Central memory CD4-positive, alpha-beta T cell (primary cell): ENCODE results near the gene ZNF423.

Source experiments
- DNase-seq: peaks from one replicate; pipeline ENCODE4 v3.0.0; 2022

The ZNF423 gene

DNA sequence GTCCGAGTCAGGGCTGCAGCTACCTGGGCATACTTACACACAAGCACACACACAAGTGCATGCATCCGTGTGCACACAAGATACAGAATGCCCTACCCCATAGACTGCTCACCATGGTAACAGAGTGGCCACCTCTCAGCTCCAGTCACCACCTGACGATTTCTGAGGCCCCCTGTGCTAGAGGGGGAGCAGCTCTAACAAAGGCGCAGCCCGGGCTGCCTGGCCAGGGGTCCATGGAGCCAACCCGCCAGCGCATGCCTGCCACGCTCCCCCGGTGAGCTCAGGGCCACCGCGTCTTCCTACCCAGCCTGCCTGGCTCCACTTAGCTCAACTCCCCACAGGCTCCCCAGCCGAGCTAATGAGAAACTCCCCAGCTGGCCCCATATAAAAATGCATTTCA, 75.5 kb downstream of the ZNF423 start:
- no peak for DNase-seq

DNA sequence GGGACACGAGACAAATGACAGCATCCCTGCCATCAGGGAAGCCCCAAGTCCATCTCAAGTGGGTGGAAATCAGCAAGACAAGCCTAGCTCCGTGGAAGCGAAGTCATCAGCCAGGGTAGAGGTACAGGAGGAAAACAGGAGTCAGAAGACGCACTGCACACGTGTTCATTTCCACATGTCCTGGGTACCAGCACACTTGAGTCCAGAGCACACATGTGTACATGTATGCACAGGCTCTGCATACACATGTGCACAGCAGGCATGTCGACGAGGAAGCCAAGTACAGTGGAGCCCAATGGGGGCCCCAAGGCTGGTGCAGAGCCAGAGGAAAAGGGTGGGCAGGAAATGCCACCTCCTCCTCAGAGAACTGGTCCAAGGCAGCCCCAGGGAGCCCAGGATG, 75.9 kb downstream of the ZNF423 start:
- DNase-seq, result no peak

DNA sequence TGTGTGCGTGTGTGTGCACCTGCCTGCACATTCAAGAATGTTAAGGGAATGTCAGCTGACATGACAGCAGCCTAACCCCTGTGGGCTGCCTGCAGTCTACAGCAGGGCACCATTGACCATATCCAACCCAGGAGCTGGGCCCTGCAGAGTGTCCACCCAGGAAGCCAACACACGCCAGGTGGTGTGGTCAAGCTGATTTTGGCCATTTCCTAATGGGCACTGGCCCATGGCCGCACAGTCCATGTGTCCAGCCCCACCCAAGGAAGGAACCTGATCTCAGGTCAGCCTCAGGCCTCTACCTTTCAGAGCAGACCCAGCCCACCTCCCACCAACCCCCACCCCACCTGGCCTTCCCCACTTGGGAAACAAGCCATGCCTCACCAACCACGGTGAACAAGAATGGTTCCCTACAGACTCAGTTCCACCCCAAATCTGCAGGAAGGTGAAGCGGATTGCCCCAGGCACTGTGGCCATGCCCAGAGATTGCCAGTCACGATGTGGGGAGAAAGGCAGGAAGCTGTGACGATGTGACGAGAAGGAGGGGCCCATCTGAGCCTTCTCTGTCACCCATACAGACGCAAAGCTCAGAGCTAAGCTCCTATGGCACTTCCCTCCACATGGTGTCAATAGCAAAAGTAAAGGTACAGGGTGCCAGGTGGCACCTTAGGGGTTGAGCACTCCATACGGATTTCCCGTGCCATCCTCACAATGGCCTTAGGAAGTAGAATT, 77.5 kb downstream of the ZNF423 start:
- no peak for DNase-seq

DNA sequence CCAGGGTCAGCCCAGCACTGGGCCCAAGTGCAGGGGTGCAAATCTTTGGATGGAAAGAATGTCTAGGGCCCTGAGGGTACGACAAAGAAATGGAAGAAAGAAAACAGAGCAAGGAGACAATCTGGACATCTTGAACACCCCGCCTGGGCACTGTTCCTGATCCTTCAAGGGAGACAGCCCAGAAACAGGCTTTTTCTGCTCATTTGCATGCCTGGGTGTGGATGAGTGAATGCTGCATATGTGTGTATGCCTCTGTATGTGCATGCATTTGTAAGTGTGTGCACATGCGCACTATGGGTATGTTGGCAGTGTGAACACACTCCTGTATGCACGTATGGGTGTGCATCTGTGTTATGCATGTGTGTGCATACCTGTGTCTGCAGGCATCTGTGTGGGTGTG, 79.2 kb downstream of the ZNF423 start:
- no peak for DNase-seq

DNA sequence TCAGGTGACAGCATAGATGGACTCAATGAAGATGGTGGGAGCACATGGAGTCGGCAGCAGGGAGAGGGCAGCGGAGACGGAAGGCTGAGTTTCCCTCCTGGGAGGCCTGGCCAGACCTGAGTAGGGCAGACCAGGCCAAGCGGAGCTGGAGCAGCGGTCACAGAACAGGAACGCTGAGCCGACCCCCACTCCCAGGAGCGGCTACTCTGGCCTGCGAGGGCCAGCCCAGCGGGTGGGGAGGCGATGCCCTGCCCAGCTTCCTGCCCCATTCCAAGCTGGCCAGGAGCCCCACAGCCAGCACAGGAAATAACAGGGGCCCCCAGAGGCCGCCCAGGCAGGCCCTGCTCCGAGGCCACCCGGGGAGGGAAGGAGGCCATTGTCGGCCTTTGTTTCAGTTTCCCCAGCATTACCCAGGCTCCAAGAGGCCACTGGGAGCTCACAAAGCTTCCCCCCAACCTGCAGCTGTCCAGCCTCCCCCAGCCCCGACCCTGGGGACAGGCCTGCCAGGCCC, 79.8 kb downstream of the ZNF423 start:
- no peak for DNase-seq

DNA sequence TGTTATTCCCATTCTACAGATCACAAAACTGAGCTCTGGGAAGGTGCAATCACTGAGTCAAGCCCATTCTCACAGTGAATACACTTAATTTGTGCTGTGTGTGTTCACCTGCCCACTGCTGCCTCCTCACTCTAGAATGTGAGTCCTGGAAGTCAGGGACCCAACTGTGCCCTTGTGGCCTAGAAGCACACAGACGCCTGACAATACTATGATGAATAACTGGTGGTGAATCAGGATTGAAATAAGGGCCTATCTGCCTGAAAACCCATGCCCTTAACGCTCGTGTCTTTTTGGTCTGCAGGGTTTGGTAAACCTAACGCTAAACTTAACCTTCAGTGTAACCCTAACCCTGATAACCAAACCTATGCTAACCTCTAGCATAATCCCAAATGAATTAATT, 80.3 kb downstream of the ZNF423 start:
- DNase-seq, result no peak

DNA sequence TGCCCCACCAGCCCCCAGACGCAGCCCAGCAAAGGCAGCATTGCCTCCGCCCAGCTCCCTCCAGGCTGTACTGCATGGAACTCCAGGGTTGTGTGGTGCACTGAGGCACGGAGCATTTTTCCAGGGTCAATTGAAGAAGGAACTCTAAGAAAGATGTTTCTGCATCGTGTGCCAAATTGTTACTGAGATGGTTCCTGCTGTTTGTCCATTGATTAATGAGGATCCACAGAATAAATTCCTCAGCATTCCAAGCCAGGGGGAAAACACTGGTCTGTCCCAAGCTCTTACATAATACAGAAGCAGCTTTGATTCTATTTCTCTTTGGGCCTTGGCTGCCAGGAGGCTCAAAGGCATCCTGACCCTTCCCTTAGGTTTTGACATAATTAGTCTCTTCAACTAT, 80.9 kb downstream of the ZNF423 start:
- DNase-seq, result no peak

DNA sequence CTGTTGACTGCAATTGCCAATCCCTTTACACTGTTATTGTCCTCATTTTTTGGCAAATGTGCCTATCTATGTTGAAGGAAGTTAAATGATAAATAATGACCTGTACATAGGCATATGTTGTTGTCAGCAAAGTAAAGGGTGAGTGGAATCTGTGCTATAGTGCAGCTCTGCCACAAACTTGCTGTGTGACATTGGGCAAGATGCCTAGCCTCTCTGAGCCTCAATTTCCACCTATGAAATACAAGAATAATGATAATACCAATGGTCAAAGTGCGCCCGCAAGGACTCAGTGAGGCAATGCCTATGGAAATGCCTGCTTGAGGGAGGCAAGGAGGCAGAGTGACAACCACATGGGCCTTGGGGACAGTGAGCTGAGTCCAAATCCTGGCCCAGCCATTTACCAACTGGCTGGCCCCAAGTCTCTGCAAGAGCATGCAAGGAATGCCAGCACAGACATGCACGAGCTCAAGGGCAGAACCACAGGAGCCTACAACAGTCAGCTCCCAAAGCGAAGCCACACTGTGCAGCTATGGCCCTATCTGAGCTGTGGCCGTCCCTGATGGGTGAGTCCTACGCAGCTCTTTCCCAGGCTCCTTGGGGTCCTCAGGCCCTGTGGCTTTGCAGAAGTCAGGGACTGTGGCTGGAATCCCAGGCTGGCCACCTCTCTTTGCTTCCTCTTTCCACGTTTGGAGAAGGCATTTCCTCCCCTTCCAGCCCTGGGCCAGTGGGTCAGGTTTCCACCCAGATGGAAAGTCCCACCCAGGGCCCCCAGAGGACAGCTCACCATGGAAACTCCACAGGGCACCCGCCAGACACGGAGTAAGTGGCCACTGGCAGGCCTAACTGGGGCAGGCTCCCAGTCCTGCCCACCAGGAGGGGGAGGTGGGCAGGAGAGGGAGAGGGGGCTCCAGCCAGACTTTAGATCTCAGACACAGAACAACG, 82.1 kb downstream of the ZNF423 start:
- no peak for DNase-seq

DNA sequence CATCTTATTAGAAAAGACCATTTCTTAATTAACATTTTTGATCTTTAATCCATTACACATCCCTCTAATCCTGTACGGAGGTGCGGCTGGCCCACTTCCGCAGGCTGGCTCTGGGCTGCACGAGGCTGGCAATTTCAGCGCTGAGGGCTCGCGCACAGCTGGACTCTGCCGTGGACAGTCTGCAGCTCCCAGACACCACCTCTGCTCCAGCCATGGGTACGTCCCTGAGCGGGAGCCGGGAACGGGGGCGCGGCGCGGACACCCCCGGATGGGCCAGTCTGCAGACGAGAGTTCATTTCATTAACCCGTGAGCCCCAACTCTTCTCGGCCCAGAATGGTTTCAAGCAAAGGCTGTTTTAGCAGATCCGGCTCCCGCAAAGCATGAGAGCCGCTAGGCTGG, 87.9 kb downstream of the ZNF423 start:
- DNase-seq, result no peak

DNA sequence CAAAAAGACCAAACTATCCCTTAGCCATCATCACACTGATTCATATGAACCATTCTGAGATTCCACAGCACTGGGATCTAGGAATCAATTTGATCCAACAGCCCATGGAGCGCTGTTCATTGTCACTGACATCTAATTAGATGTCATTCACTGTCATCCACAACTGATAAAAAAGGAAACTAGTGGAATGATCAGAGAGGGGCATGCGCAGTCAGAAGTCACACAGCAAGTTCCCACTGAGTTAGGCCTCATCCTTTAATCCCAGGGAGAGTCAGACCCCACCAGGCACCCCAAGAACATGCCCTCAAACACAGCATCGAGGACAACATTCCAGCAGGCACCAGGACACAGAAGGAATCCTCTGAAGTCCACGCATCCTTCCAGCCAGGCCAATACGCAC, 88.5 kb downstream of the ZNF423 start:
- DNase-seq, result no peak

DNA sequence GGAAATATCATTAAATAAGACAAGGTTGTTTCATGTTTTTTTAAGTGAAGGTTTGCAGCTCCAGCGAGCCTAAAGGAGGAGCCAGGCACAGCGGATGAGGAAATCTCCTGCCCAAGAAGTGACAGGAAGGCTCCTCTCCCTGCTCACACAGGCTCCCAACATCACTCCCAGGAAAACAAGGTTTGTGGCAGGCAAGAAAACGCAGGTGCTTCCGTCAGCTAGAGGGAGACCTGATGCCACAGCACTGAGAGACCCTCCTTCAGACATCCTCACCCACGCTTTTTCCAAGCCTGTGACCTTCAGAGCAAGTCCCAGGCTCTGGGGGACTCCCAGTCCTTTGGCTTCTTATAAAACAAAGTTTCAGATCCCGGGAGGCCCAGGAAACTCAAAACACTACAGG, 89.7 kb downstream of the ZNF423 start:
- DNase-seq, result no peak

DNA sequence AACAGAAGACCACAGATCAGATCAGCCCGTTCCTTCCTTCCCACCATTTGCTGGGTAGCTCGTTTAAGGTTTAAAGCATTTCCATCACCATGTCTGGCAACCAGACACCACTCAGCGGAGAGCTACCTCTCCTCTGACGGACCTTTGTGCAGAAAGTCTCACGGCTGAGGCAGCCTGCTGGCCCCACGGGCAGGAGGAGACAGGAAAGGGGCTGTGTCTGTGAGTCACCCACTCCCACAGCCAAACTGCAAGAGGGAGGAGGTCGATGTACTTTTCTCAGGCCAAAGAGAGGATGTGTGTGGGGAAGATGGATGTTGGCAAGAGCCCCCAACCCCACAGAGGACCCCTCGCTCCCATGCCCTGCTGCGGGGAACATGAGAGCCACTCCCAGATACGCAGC, 92.1 kb downstream of the ZNF423 start:
- DNase-seq, result no peak

DNA sequence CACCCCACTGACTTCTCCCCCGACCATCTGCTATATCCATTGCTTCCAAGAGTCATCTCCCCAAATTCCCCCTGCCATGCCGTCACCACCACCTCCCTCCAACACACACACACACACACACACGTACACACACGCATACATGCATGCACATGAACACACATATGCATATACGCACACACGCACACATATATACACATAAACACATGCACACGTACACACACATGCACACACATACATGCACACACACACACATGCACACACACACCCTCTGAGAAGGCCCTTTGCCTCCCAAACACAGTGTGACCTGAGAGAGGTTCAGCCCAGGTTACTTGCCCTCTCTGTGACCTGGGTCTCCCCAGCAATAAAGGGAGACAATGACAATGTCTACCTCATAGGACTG, 95.1 kb downstream of the ZNF423 start:
- no peak for DNase-seq

DNA sequence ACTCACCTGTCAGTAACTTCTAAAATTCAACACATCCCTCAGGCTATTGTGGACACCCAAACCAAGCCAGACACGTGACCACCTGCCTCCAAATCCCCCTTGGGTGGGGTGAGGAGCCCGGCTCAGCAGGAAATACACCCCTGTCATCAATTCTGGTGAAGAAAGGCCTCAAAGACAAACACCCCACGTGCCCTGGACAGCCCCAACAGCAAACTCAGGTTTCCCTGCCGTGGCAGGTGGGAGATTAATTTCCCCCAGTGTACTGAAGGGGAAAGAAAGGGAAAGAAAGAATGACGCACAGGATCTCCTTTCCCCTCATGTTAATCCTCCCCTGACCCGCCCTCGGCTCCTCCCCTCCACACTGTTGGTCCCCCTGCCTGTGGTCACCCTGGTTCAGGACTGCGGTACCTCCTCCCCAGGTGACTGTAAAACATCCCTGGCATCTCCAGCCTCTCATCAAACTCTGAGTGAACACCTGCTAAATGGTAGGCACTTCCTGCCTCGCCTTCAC, 98.3 kb downstream of the ZNF423 start:
- DNase-seq, result no peak

DNA sequence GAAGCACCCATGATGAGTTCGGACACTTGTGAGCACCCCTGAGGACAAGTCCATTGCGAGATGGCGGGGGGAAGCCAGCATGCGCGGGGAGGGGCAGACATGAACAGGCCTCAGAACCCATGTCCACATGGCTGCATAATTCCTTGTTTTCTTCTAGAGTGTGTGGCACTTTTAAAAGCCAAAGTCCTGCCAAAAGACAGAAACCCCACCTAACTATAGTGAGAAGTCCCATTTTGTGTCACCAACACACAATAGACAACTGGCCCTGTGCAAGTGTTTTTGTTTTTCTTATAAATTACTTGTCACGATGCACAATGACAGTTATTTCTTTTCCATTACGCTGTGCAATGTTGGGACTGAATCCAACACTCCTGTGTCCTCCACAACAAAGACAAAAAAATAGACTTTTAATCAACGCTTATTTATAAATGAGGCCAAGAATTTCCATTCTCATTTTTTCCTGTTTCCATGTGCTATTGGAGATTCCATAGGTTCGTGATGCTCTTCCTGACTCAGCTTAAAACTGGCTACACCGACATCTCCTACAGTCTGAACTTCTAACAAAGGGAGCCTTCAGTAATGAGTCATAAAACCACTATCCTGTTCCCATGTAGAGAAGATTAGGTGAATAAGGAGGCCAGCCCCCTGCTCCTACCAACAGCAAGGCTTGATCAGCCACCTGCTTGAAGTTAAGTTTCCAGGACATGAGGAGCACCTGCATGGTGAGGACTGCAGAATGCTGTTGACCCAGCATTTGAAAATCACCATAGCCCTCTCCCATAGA, 98.9 kb downstream of the ZNF423 start:
- DNase-seq, result no peak

DNA sequence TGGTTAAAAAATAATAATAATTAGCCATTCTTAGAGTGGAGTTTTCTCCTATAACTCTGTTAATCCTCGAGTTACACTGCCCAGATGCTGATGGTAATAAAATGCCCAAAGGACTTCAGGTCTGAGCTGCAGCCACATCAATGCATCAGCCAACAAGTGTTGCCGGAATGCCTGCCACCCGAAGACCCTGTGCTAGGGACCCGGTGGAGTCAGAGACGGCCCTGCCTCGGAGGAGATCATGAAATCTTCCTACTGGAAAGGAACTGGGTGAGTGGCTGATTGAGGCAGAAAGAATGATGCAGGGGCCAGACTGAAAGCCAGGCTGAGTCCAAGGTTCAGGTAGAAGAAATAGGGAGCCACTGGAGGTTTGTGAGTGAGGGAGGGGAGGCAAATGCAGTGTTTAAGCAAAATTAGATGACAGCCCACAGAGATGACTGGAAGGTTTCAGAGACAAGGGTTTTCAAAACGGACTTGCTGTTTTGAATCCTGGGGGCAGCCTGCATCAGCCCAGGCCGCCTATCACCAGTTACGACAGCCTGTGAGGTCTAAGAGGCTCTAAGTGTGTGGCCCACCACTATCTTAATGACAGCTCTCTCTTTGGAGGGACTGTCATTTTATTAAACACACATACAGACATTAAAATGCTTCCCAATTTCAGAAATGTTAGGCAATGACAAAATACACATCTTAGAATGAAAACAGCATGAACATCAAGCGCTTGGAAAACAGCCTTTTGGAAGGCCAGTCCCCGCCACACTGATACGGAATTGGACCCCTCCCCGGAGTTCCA, 100.0 kb downstream of the ZNF423 start:
- DNase-seq, result no peak

DNA sequence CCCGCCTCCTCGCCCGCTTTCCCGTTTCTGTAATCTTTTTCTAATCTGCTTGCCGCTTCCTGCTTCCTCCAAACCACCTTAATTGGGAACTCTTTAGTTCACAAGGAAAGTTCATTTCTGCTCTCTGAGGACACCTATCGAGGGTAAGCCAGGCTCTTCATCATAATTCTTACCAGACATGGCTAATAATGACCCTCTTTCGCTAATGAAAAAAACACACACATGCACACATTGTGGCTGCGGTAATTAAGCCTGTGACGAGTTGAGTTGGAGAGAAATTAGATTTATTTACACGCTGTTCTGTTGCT, 100.6 kb downstream of the ZNF423 start:
- DNase-seq, result no peak

DNA sequence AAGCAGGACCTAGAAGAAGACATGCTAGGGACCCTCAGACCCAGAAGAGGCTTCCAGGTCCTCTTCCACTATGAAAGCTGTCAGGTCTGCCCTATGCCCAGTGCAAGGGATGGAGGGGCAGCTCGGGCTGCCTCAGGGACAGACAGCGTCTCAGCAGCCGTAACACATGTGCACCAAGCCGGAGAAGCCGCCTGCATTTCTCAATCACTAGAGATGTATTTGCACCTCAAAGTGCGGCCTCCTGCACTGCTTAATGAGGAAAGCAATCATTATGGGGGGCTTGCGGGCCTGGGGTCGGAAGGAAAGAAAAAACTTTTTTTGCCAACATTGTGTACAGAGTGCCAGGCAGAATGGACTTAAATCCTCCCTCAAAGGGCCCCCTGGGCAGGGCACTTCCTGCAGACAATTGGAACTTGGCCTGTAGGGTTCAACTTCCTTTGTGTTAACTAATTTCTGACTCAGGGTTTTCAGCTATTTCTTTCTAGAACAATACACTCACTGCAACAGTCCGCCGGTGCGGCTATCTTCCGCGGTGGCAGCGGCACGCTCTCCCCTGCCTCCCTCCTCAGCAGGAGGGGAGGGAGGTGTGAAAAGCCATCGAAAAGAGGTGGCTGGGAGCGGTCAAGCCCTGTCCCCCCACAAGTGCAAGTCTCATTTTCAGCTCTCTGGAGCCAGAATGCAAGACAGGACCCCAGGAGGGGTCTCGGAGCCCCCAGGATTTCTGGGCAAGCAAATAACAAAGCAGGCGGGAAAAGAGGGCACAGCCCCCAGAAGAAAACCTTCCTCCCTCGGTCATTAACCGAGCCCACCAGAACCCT, 101.2 kb downstream of the ZNF423 start:
- no peak for DNase-seq

DNA sequence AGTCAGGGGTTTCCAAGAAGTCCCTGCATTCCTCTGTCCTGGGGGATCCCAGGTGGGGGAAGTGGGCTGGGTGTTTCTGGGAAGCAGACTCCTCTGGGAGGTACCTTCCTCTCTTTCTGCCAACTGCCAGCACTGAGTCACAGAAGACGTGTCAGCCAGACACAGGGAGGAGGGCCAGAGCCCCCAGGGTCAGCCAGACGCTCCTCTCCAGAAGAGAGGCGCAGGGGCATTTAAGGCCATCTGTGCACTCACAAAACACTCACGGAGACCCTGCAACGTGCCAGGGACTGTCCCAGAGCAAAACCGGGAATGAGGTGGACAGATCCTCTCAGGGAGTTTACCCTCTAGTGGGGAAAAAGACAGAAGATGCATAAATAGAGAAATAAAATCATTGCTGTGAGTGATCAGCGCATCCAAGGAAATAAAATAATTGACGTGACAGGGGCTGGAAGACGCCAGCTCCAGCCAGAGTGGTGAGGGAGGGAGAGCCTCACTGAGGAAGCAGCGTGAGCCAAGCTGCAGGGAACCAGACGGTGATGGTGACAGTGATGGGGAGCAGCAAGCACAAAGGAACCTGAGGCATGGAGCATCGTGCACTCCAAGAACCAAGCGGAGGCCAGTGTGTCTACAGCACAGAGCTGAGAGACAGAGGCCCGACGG, 105.4 kb downstream of the ZNF423 start:
- DNase-seq, result no peak

DNA sequence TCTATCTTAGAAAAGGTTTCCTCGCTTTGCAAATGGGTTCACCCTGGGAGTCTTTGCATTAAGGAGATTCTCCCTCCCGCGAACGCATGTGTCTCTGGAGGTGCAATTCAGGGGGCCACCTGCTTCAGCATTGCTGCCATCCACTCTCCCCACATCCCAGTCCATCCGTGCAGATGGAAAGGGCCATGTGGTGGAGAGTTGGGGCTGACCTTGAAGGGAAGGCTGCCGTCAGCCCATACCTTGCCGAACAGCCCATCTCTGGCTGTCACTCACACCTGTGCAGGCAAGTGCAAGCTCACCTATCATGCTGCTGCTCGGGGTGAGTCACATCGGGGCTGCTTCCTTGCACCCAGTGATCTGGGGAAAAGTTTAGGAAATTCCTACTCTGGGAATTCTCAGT, 106.1 kb downstream of the ZNF423 start:
- no peak for DNase-seq

DNA sequence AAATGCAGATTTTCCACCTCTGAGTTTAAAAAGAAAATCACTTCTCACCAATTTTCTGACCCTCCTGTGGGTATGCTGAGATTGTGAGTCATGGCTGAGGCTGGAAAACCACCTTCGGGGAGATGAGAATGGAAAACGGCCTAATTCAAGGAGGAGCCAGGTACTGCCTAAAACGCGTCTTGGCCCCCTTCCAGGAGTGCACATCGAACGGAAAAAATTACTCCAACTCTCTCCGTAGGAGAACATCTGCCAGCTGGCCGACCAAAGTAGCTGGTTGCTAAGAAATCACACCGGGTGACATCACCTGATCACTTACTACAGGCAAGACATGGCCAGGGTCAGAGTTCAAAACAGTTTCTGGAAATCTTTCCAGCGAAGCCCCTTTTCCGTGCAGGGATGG, 107.6 kb downstream of the ZNF423 start:
- DNase-seq, result no peak
